Upper lobe of right lung (tissue), 1 donor: ENCODE results near the gene TSPAN14. TPM values are rescaled to one million over a fixed set of nuclear protein-coding genes. Genes with fewer than 3 reads are reported as not detected.

ENCODE experiments used
- ATAC-seq: fragments of 200-7000 bp; cut with Tn5 transposase; one replicate; pipeline ENCODE4 v1.9.1; 2020; ENCODE audit warnings: mild to moderate bottlenecking, moderate library complexity
- DNase-seq: peaks from one replicate; pipeline ENCODE4 v3.0.0-alpha.2; 2020
- H3K27ac ChIP-seq: fragments of 200-600 bp; one replicate; pipeline ENCODE4 v1.8.0; 2022
- H3K27me3 ChIP-seq: fragments of 200-600 bp; one replicate; pipeline ENCODE4 v1.8.0; 2022; ENCODE audit warnings: mild to moderate bottlenecking
- H3K36me3 ChIP-seq: fragments of 200-600 bp; one replicate; pipeline ENCODE4 v1.8.0; 2022
- H3K4me1 ChIP-seq: fragments of 200-600 bp; one replicate; pipeline ENCODE4 v1.8.0; 2022
- H3K4me3 ChIP-seq: fragments of 200-600 bp; one replicate; pipeline ENCODE4 v1.8.0; 2022; ENCODE audit warnings: mild to moderate bottlenecking
- H3K9me3 ChIP-seq: fragments of 200-600 bp; one replicate; pipeline ENCODE4 v1.8.0; 2022
- intact Hi-C: fragments of 100-400 bp; cut with DNase I; formaldehyde crosslinking; loops from one replicate; pipeline ENCODE4 v1.11.0; 2022
- total RNA-seq: library from RNA; stranded (reverse); fragmentation: NEBNext Ultra II Directional; extraction: Animal tissue kit (Norgen Biotek cat#: 25700); gene quantifications from one replicate; pipeline ENCODE4 v1.2.1, GENCODE V29; 2021
- TF ChIP-seq, protein P1 (sequence below): fragments of 200-600 bp; IDR thresholded peaks from one replicate; pipeline ENCODE4 v1.8.0; 2022; ENCODE audit warnings: antibody characterized with exemption
- donor health status: DM: no; HTN: yes; CAD: no; lungs with severe emphysema.

TSPAN14 gene
- total RNA-seq, 1 donor from 2014 or later: 157 TPM

DNA sequence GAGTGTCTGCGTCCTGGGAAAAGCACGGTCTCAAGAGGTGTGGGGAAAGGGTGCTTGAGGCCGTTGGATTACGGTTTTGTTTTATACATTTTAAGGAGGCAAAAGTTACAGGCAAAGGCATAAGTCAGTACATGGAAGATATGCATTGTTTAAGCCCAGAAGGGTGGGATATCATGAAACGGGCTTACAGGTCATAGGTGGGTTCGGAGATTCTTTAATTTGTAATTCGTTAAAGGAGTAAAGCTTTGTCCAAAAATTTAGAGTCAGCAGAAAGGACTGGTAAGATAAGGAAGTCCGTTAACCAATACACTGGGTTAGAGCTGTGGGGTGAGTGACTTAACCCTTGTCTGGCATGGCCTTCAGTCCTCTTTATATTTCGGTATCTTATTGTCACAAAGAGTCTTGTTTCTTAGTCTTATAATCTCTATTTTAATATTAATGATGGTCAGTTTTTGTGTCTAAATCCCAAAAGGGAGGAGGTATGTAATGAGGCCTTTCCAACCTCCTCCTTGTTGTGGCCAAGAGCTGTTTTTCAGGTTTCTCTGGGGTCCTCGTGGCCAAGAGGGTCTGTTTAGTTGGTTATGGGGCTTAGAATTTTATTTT, 12.7 kb downstream of the TSPAN14 start:
- peaks cover 28% of the 10 kb centered on the region for H3K36me3 ChIP-seq
- intact Hi-C loops: no loop called here
- H3K27ac ChIP-seq: peak overlapping the region; percentile 98
- TF ChIP-seq, protein P1, sequence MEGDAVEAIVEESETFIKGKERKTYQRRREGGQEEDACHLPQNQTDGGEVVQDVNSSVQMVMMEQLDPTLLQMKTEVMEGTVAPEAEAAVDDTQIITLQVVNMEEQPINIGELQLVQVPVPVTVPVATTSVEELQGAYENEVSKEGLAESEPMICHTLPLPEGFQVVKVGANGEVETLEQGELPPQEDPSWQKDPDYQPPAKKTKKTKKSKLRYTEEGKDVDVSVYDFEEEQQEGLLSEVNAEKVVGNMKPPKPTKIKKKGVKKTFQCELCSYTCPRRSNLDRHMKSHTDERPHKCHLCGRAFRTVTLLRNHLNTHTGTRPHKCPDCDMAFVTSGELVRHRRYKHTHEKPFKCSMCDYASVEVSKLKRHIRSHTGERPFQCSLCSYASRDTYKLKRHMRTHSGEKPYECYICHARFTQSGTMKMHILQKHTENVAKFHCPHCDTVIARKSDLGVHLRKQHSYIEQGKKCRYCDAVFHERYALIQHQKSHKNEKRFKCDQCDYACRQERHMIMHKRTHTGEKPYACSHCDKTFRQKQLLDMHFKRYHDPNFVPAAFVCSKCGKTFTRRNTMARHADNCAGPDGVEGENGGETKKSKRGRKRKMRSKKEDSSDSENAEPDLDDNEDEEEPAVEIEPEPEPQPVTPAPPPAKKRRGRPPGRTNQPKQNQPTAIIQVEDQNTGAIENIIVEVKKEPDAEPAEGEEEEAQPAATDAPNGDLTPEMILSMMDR: no peak
- no peaks in the 10 kb centered on the region for H3K27me3 ChIP-seq
- DNase-seq: no peak
- H3K4me1 ChIP-seq: peaks cover 100% of the 10 kb centered on the region
- ATAC-seq: no peak
- no peaks in the 10 kb centered on the region for H3K9me3 ChIP-seq
- H3K4me3 ChIP-seq: no peak overlapping the region

DNA sequence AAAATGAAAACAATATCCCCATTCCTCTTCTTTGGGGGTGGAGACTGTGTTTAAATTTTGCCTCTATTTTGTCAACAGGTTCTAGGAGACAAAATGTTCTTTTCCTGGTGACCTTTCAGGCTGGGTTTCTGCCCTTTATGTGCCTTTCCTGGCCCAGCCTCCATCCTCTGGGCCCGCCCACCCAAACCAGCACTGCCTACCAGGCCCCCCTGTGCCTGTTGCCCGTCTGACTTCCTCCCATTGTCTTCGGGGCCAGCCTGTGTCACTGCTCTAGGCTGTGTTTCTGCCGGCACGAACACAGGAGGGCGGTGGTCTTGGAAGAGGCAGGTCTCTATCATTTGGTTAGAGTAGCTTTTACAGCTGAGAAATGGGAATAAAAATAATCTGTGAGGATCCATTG, 13.9 kb downstream of the TSPAN14 start:
- peak overlapping the region; percentile 98 for H3K27ac ChIP-seq
- H3K9me3 ChIP-seq: no peaks in the 10 kb centered on the region
- H3K4me3 ChIP-seq: peak overlapping the region; percentile 21
- DNase-seq: peak; percentile 85
- intact Hi-C loops: no loop called here
- peaks cover 31% of the 10 kb centered on the region for H3K36me3 ChIP-seq
- H3K4me1 ChIP-seq: peaks cover 100% of the 10 kb centered on the region
- TF ChIP-seq, protein P1: peak; percentile 4
- ATAC-seq: peak; percentile 83
- H3K27me3 ChIP-seq: no peaks in the 10 kb centered on the region

DNA sequence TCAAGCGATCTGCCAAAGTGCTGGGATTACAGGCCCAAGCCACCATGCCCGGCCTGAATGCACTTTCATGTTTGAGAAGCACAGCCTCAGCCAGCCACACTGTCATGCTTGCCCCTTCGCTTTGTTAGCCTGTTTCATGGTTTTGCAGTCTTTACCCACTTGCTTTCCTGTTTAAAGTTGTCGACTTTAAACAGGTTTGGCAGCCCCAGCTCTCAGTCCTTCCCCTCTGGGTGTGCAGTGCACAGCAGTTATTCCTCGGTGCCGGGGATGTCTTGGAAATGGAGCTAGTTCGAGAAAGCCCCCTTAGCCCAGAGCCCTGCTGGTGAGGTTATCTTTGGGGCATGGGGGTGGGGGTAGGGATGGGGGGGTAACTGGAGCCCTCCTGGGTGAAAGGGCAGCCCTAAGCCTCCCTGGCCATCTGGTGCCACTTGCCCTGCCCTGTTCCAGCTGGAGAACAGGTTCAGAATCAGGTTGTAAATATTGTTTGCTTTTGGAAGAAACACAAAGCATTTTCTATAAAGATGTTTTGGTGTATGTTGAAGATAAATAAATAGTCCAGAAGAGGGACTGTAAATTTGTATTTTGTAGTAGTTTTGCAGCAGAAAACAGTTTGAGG, 14.8 kb downstream of the TSPAN14 start:
- Histone ChIP-seq H3K36me3 (peaks cover 35% of the 10 kb centered on the region), H3K9me3 (no peaks in the 10 kb centered on the region), H3K27me3 (no peaks in the 10 kb centered on the region), H3K4me3 (peak overlapping the region; percentile 6), H3K27ac (peak overlapping the region; percentile 98), H3K4me1 (peaks cover 100% of the 10 kb centered on the region)
- ATAC-seq (no peak), DNase-seq (no peak)
- intact Hi-C loops: no loop called here
- TF ChIP-seq, protein P1: no peak

DNA sequence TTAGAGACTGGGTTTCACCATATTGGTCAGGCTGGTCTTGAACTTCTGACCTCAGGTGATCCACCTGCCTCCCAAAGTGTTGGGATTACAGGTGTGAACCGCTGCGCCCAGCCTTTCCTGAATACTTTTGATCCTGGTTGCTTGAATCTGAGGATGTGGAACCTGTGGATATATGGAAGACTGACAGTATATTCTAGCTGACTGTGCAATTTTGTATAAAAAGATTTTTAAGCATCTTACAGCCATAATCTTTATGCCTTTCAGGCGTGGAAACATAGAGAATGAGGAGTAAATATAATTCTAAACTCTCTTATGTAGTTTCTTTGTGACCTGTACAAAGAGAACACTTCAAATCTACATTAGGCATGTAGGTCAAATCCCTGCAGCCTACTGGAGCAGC, 16.2 kb downstream of the TSPAN14 start:
- Histone ChIP-seq H3K4me1 (peaks cover 100% of the 10 kb centered on the region), H3K9me3 (no peaks in the 10 kb centered on the region), H3K27me3 (no peaks in the 10 kb centered on the region), H3K4me3 (no peak overlapping the region), H3K27ac (peak overlapping the region; percentile 58), H3K36me3 (peaks cover 35% of the 10 kb centered on the region)
- TF ChIP-seq, protein P1: no peak
- intact Hi-C loops: no loop called here
- DNase-seq (no peak), ATAC-seq (no peak)

DNA sequence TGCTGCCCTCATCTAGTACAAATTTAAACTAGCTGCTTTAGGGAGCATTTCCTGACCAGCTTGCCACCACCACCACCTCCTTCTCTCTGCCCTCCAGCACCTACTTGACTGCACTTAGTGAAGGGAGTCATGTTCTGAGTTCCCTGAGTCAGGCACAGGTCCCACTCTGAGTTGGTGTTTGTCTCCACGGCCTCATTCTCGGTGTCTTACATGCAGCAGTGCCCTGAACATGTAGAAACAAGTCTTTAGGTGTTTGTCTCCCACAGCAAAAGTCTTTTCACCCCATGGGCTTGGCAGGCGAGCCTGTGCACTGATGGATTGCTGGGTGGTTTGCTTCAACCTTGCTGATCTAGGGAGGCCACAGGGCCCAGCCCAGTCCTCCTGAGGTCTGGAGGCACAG, 16.9 kb downstream of the TSPAN14 start:
- Histone ChIP-seq H3K4me1 (peaks cover 93% of the 10 kb centered on the region), H3K4me3 (no peak overlapping the region), H3K27ac (peak overlapping the region; percentile 58), H3K27me3 (no peaks in the 10 kb centered on the region), H3K9me3 (no peaks in the 10 kb centered on the region), H3K36me3 (peaks cover 35% of the 10 kb centered on the region)
- DNase-seq (no peak), ATAC-seq (no peak)
- TF ChIP-seq, protein P1: no peak
- intact Hi-C loops: no loop called here
